ENCODE data around the gene GGTA1.
"Not testable (repeated sequence)": the region's sequence is repeated elsewhere in the genome, so short reads cannot be mapped to it uniquely, and the experiment has no call there.

GGTA1 gene

DNA sequence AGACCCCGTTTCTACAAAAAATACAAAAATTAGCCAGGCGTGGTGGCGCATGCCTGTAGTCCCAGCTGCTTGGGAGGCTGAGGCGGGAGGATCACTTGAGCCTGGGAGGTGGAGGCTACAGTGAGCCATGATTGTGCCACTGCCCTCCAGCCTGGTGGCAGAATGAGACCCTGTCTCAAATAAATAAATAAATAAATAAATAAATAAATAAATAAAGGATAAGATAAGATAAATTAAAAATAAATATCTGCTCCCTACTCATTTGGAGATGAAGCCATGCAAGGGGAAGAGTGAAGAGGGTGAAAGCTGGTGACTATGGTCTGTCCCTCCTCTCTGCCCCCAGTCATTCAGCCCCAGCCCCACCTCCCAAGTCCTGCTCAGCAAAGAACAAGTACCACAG lies 41.2 kb downstream of the GGTA1 start:
- DNase-seq (ENCODE audit: low spot score): not testable (repeated sequence)

DNA sequence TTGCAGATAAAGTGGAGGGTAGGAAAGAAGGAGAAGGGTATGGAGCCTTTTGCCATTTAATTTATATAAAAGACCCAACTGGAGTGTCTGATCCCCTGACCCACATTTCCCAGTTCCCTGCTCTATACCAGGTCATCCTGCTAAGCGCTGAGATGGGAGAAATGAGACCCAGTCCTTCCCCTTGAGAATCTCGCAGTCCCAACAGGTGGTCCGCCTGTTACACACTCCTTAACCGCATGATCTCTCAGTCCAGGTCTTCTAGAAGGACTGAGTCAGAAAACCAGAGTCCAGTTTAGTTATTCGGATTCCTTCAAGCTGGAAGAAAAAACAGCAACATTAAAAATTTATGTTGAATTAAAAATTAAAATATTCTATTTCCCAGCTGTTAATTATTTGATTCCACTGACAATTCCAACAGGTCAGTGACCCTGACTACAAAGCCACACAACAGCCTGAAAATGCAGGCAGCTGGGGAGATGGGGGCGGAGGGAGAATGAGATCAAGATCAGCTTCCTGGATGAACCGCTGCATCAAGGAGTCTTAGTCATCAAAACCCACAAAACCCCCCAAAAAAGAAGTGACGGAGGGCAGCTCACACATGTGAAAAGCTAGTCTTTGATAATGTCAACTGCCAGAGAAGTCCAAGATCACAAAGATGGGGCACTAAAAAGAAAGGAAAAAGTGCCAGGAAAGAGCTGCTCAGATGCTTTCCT lies 44.0 kb downstream of the GGTA1 start:
- no peak for DNase-seq (ENCODE audit: low spot score)

DNA sequence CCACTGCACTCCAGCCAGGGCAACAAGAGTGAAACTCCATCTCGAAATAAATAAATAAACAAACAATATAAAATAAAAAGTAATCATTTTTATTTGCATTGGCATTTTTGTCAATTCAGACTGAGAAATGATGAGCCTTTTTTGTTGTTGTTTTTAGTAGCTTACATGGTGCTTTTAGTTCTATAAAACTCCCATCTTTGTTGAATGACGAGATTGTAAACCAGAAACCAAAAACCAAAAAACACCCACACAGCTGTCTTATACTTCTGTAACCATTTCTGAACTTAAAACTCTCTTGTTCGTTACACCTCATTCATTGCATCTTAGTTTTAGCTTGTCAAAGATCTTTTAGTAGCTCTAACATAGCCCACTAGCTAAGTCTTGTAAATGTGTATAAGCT lies 44.7 kb downstream of the GGTA1 start:
- DNase-seq (ENCODE audit: low spot score): no peak

DNA sequence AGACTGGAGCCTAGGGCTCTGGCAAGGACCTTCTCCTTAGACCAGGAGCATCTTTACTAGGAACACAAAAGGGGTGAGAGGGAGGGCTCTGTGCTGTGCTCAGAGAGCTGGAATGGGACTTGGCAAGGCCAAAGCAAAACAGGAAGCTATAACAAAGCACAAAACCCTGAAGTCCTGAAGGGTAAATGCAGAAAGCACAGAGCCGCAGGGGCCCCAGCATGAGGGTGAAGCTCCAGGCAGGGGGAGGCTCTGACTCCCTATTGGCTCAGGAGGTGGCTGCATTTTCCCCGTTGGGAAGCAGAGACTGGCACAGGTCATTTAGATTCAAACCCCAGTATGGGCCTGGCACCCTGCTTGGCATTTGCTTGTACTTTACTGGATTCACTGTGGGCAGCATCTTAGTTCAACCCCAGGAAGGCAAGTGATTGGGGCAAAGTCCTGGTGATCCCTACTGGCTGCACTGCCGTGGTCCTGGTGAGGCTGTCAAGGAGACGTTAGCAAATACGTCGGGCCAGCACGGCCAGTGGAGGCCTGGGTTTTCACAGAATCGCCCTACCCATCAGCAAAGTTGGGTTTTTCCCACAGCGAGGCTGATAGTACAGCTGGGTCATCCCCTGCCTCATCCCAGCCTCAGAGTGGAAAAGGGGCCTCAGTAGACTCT lies 46.3 kb downstream of the GGTA1 start:
- no peak for DNase-seq (ENCODE audit: low spot score)

DNA sequence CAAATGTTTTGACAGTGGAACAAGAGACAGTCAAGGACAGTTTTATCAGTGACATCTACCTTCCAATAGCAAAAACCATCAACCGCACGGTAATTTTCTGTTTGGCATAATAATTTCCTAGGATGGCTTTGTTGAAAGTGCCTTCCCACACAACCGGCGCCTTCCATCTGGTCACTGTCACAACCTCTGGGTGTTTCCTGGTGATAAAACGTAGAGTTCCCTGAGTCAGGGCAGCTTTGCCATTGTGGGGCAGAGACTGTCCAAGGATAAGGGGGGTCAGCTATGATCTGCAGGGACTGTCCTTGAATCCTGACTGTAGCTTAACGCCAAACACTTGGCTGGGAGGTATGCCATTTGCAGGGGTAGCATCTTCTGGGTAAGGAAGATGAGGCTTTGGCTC lies 47.6 kb downstream of the GGTA1 start:
- no peak for DNase-seq (ENCODE audit: low spot score)

DNA sequence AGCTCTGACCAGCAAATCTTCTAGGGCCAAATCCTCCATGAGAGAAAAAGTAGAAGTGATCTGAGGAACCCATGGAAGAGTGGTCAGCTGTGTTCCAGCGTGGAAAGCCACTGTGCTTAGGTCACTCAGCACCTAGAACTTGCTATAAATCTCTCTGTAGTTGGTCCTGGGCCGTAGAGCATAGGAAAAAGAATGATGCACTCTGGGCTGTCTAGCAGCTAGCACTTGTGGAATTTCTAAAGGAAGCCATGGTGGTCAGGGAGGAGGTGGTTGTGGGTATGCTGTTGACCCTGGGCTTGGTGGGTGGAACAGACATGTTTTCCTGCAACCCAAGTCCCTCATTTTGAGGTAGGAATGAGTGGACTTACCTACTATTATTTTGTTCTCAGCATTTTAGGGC lies 48.1 kb downstream of the GGTA1 start:
- DNase-seq (ENCODE audit: low spot score): no peak

DNA sequence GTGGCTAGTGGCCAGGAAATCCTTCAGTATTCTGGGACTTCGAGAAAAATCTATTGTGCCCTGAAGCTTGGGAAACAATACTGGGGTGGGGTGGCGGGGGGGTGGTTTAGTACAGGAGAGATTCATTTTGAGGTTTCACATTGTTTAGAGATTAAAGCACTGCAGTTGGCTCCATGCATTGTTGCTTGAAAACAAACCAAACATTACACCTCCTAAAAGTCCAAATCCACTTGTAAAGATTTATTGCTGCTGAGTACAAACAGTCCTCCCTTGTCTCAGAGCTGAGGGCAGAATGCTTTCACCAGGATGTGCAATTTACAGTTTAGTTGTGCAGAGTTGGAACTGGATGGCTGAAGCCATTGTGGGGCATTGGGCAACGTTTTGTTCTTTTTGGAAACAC lies 49.4 kb downstream of the GGTA1 start:
- no peak for DNase-seq (ENCODE audit: low spot score)

DNA sequence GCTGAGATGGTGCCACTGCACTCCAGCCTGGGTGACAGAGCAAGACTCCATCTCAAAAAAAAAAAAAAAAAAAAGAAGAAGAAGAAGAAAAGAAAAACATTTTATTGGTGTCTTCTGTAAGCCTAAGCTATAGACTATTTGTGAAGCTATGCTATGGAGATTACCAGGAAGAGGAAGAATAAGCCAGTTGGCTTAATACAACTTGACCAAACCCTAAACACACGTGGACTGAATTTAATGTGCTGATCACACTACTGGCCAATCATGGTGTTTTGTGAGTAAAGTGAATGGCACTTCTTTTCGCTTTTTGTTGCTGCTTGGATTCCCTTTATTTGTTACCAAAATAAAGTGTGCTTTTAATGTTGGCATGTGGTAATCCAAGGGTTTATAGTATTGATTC lies 49.9 kb downstream of the GGTA1 start:
- DNase-seq (ENCODE audit: low spot score): no peak

DNA sequence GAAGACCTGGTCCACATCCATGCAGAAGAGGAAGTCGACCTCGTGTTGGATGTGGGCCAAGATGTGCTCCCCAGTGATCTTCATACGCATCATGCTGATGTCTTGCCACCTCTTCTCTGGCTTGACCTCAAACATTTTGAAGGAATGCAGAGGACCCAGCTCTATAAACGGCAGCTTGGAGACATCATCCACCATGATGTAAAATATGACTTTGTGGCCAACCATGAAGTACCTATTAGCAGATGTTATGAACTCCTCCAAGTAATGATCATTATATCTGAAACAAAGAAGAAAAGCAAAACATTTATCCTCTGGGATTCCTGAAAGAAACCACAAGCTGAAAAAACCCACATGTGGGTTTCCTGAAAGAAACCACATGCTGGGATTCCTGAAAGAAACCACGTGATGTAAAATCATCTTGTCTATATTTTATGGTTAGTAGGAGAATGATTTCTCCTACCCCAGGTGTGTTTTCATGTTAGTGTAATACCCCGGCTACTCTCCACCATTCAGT lies 52.3 kb downstream of the GGTA1 start:
- DNase-seq (ENCODE audit: low spot score): peak; percentile 28

DNA sequence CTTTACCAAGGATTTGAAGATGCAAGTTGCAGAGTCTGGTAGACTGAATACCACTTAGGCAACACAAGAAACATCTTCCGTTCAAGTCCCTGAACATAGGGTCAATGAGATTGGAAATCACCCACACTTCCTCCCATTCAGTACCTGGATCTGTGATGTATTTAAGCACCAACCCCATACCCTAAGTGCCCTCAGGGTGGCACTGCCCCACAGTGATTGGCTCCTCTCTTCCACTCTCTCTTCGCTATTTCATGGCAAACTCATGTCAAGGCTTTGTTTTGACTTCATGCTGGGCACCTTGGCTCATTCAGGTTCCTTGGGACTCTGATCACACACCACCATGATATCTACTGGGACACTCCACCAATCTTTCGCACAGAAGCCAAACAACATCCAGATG lies 53.7 kb downstream of the GGTA1 start:
- no peak for DNase-seq (ENCODE audit: low spot score)

DNA sequence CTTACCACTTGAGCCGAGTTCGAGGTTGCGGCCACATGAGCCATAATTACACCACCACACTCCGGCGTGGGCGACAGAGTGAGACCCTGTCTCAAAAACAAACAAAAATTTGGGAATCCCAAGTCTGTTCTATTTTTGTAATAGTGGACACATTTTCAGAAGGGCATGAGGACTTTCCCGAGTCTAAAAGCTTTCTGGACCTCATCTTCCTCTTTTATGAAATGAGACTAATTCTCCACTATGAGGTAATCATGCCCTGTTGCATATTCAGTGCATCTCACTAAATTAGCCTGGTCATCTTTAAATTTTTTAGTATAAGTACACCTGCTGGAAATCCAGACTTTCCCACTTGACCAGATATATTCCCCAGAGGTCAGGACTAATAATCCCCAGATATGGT lies 55.7 kb downstream of the GGTA1 start:
- DNase-seq (ENCODE audit: low spot score): no peak

DNA sequence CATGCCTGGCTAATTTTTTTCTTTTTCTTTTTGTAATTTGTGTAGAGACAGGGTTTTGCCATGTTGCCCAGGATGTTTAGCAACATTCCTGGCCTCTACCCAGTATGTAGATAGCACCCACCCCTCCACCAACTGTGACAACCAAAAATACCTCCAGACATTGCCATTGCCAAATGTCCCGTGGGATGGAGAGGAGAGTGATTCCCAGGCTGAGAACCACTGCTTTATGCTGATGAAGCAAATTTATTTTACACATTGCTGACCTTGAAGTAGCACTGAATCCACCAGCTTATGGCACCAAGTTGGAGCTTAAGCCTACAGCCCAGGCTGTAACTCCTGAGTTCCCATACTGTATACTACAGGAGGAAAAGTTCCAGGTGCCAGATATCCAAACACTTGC lies 58.5 kb downstream of the GGTA1 start:
- DNase-seq (ENCODE audit: low spot score): no peak

DNA sequence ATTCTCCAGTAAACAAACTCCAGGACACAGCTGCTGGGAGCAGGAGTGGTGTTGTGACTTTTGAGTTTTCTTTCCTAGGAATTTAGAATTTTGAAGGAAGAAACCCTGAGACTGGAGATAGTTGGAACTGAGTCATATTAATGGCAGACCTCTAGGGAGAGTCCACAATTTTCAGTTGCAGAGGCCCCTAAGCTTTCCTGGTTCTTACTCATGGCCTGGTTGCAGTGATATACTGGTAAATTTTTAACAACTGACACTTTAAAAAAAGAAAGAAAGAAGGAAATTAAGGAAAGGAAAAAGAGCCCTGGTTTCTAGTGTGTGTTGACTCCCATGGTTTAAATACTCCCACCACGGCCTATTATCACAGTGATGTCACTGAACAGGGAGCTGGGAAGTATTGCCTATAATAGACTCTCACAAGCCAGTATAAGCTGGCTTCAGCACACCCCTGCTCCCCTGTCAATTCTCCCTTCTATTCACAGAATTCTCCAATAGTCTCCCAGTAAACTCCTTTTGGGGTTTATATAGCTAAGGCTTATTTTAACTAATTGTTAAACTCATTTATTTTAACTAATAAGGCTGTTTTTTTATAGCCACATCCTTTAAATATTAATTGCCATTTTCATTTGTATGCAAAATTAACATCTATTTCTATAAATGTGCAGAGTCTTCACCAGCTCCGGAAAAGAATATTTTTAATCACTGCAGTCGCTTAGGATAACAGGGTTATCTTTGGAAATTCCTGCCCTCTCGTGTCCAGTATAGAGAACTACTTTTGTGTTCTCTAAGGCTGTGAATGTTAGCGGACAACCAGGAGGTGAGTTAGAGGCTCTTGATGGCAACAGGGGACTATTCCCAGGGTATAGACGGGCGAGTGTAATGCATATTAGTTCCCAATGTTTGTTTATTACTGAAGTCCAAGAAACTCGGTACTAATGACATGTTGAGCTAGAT lies 59.7 kb downstream of the GGTA1 start:
- peak; percentile 41 for DNase-seq (ENCODE audit: low spot score)

DNA sequence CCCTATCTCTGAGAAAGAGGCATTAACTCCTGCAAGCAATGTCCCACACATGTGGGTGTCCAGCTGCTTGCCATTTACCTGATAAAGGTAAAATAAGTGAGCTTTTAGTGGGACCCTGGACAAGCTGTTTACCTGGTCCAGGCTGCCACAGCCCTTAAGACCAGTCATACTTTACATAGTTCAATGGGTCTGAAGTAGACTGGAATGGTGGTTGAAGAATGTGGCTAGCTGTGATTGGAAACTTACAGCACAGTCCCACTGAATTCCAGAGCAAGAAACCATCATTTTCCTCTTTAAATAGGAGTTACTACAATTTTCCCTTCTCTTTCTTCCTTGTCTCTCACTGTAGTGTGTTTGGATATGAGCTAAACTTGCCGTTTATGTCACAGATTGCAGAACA lies 60.6 kb downstream of the GGTA1 start:
- no peak for DNase-seq (ENCODE audit: low spot score)

DNA sequence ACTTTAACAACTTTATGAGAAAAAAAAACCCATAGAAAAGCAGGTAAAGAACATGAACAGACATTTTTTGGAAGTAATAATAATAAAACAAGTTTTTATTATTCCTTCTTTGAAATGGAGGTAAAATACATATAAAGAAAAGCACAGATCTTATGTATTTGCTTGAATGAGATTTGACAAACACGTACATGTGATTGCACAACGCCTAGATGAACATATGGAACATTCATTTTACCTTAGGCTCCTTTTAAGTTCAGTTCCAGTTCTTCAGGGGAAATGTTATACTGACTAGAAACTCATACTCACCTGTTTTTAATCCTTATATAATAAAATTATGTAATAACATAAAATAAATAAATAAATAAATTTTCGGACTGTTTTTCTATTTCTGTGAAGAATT lies 61.8 kb downstream of the GGTA1 start:
- DNase-seq (ENCODE audit: low spot score): no peak

DNA sequence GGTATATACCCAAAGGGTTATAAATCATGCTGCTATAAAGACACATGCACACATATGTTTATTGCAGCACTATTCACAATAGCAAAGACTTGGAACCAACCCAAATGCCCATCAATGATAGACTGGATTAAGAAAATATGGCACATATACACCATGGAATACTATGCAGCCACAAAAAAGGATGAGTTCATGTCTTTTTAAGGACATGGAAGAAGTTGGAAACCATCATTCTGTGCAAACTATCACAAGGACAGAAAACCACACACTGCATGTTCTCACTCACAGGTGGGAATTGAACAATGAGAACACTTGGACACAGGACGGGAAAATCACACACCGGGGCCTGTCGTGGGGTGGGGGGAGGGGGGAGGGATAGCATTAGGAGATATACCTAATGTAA lies 62.6 kb downstream of the GGTA1 start:
- not testable (repeated sequence) for DNase-seq (ENCODE audit: low spot score)

DNA sequence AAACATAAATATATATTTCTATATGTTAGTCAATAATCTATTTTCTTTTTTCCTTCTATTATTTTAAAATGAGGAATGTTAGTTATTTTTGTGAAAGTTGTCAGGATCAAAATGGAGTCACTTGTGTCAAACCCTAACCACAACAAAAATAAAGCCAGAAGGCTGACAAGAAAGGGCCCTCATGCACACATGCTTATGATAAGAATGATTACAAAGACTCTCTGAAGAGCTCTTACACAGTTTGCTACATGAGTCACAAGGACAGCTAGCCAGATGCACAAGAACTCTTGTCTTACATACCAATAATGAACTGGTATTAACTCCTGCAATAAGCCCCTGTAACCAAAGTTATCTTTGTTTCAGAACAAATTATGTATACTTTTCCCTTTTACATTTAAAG lies 64.7 kb downstream of the GGTA1 start:
- no peak for DNase-seq (ENCODE audit: low spot score)

DNA sequence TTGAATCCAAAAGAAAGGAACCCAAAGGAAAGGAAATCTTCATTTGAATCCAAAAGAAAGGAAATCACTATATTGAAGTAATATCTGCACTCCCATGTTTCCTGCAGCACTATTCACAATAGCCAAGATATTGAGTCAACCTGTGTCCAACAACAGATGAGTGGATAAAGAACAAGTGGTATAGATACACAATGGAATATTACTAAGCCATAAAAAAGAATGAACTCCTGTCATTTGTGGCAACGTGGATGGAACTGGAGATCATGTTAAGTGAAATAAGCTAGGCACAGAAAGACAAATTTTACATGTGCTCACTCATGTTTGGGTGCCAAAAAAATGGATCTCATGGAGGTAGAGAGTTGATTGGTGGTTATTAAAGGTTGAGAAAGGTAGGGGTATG lies 71.7 kb downstream of the GGTA1 start:
- DNase-seq (ENCODE audit: low spot score): no peak

DNA sequence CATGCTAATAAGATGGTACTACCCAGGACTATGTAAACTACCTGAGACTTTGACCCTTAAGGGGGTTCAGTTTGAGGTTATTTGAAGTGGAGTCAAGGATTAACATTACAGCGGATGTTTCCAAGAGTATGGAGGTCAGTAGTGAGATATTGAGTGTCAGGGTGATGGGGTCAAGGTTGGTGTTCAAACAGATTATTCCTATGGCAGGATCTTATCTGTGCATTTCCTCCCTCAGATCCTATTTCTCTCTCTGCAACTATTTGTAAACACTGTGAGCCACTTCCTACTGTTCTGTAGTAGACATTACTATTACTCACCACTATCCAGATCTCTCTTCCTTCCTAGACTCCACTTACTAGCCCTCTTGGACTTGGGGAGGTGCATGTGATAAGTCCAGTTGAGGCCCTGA lies 75.6 kb downstream of the GGTA1 start:
- DNase-seq (ENCODE audit: low spot score): no peak

DNA sequence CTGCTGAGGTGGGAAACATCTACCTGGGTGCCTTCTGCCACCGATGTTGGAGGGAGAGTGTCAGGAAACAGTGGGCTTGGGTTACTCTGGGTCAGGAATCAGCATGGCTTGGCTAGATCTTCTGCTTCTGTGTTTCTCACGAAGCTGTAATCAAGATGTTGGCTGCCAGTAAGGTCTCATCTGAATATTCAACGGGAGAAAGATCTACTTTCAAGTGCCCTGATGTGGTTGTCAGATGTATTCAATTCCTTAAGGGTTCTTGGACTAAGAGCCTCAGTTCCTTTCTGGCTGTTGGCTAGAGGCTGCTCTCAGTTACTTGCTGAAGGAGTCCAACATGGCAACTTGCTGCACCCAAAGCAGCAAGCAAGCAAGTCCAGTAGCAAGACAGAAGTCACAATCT lies 87.7 kb downstream of the GGTA1 start:
- no peak for DNase-seq (ENCODE audit: low spot score)

DNA sequence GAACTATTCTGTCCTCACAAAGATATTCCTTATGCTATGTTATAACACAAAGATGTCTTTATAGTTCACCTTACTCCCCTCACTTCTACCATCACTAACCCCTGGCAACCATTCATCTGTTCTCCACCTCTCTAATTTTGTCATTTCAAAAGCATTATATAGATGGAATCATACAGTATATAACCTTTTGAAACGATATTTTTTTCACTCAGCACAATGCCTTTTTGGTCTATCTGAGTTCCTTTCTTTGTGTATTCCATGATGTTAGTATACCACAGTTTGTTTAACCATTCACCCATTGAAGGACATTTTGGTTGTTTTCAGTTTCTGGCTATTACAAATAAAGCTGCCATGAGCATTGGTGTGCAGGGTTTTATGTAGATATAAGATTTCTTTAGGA lies 93.7 kb downstream of the GGTA1 start:
- DNase-seq (ENCODE audit: low spot score): no peak
